Cardiac ventricle fibroblast (primary cell): Measurements from ENCODE around the gene NCOR2. TPM values are rescaled to one million over a fixed set of nuclear protein-coding genes. Genes with fewer than 3 reads are reported as not detected.

Experiments
- total RNA-seq: library from RNA; depleted of rRNA; stranded (reverse); fragments of >200 nt; gene quantifications from 2 replicates; pipeline ENCODE4 v1.2.3, GENCODE V29; 2015

NCOR2 gene
- total RNA-seq, result 120 and 136 TPM in 2 replicates

GRCh38 chr12:124566997-124567672 lies at the start of gene NCOR2:
Gene NCOR2, minus strand, starts transcription at chr12:124567612. Its CDS starts 72,361 bp downstream, at chr12:124495251.

